GM12878 (cell line): Measurements from ENCODE around the gene PPAT. TPM values are rescaled to one million over a fixed set of nuclear protein-coding genes. Genes with fewer than 3 reads are reported as not detected.

ENCODE experiments used
- ATAC-seq: fragments of 200-7000 bp; cut with Tn5 transposase; 3 replicates; pipeline ENCODE4 v1.9.1; 2020; ENCODE audit warnings: mild to moderate bottlenecking, moderate library complexity
- BruUV-seq: library from RNA; stranded (reverse); fragments of 400-500 nt; replicated peaks from 2 replicates; lab custom pipeline; 2021; lab: Mats Ljungman, UMichigan
- CTCF ChIA-PET: fragments of 300-600 bp; sonication (Branson Sonifier 250); formaldehyde crosslinking; extraction: SDS; loops from one replicate; lab custom pipeline; 2021; ENCODE audit warnings: inconsistent platforms; lab: Yijun Ruan, JAX
- POLR2A ChIA-PET: fragments of 350-600 bp; formaldehyde crosslinking; extraction: SDS; loops from one replicate; lab custom pipeline; 2021; ENCODE audit warnings: inconsistent platforms; lab: Charles Lee
- RAD21 ChIA-PET: fragments of 300-600 bp; sonication (Branson Sonifier 250); formaldehyde crosslinking; loops from one replicate; lab custom pipeline; 2023; ENCODE audit warnings: antibody characterized with exemption; ENCODE audit not compliant: unreplicated experiment; lab: Charles Lee
- SMC1A ChIA-PET: fragments of 300-600 bp; sonication (Branson Sonifier 250); formaldehyde crosslinking; loops from one replicate; lab custom pipeline; 2023; ENCODE audit not compliant: unreplicated experiment, uncharacterized antibody; lab: Charles Lee
- DNase-seq: peaks from one replicate; pipeline ENCODE4 v3.0.0-alpha.2; 2011; ENCODE audit warnings: low read depth, low spot score
- FAIRE-seq: peaks from 3 replicates; lab custom pipeline; 2011; peaks lifted over from hg19 to GRCh38; lab: Jason Lieb, UNC
- H2AFZ ChIP-seq: 2 replicates; pipeline ENCODE4 v1.6.0; 2011; ENCODE audit warnings: low read depth, low read length, control low read depth; ENCODE audit not compliant: control insufficient read depth
- H3K27ac ChIP-seq: 2 replicates; pipeline ENCODE4 v1.5.1; 2011; ENCODE audit warnings: control low read depth; ENCODE audit not compliant: control insufficient read depth, insufficient read depth
- H3K27me3 ChIP-seq, 2 experiments: replicated peaks in 1 of 2; 2 replicates each; pipeline versions ENCODE4 v1.6.0 to v1.6.1; 2011; ENCODE audit warnings: low read length in 1 of 2; ENCODE audit not compliant: control insufficient read depth in 2 of 2, insufficient read depth in 2 of 2
- H3K36me3 ChIP-seq, 2 experiments: 2 replicates each; pipeline ENCODE4 v1.5.1; 2011; ENCODE audit warnings: low read length in 1 of 2; ENCODE audit not compliant: control insufficient read depth in 2 of 2, insufficient read depth in 2 of 2
- H3K4me1 ChIP-seq: 2 replicates; pipeline ENCODE4 v1.6.1; 2011; ENCODE audit warnings: mild to moderate bottlenecking, low read length, moderate library complexity, mixed read lengths; ENCODE audit not compliant: control insufficient read depth, insufficient read depth
- H3K4me2 ChIP-seq: 2 replicates; pipeline ENCODE4 v1.6.0; 2011; ENCODE audit warnings: control low read depth; ENCODE audit not compliant: control insufficient read depth, insufficient read depth
- H3K4me3 ChIP-seq: fragments of 200-600 bp; sonication (generic); 2 replicates; pipeline ENCODE4 v1.5.1; 2016
- H3K79me2 ChIP-seq: 2 replicates; pipeline ENCODE4 v1.6.0; 2011; ENCODE audit warnings: low read length; ENCODE audit not compliant: control insufficient read depth, insufficient read depth
- H3K9ac ChIP-seq: 2 replicates; pipeline ENCODE4 v1.8.0; 2011; ENCODE audit warnings: low read length, control low read depth, mixed read lengths; ENCODE audit not compliant: control insufficient read depth, insufficient read depth
- H3K9me3 ChIP-seq: replicated peaks from 3 replicates; pipeline ENCODE4 v1.5.1; 2011; ENCODE audit warnings: mild to moderate bottlenecking, low read length; ENCODE audit not compliant: control insufficient read depth, insufficient read depth
- H4K20me1 ChIP-seq: 2 replicates; pipeline ENCODE4 v1.6.0; 2011; ENCODE audit not compliant: control insufficient read depth, insufficient read depth
- CEBPB ChIP-seq, 2 experiments: fragments of 150-350 bp in 1 of 2; IDR thresholded peaks; 2 replicates each; pipeline ENCODE4 v1.6.1; 2012 to 2014; ENCODE audit warnings: low read depth in 2 of 2, low read length in 2 of 2, borderline replicate concordance in 1 of 2, inconsistent platforms in 1 of 2
- FOS ChIP-seq: IDR thresholded peaks from 3 replicates; pipeline ENCODE4 v1.6.1; 2011; ENCODE audit warnings: borderline replicate concordance; ENCODE audit not compliant: insufficient read length; ENCODE audit errors: extremely low read depth
- GATAD2B ChIP-seq: fragments of 450-650 bp; conservative IDR thresholded peaks from 2 replicates; pipeline ENCODE4 v1.6.1; 2017; ENCODE audit warnings: low read depth, mild to moderate bottlenecking, moderate library complexity
- HCFC1 ChIP-seq: fragments of 150-350 bp; IDR thresholded peaks from 2 replicates; pipeline ENCODE4 v1.6.1; 2014; ENCODE audit warnings: low read length
- MYB ChIP-seq: fragments of 150-350 bp; IDR thresholded peaks from 2 replicates; pipeline ENCODE4 v1.6.1; 2014; ENCODE audit warnings: mild to moderate bottlenecking, low read depth, low read length, borderline replicate concordance
- NBN ChIP-seq: fragments of 450-650 bp; IDR thresholded peaks from 2 replicates; pipeline ENCODE4 v1.6.1; 2016
- NFYB ChIP-seq: IDR thresholded peaks from 2 replicates; pipeline ENCODE4 v1.6.1; 2011; ENCODE audit warnings: low read depth, mild to moderate bottlenecking, low read length, improper control_type of control experiment, moderate library complexity; ENCODE audit not compliant: insufficient read depth
- ZNF622 ChIP-seq: fragments of 450-650 bp; IDR thresholded peaks from 2 replicates; pipeline ENCODE4 v1.6.1; 2017; ENCODE audit warnings: mild to moderate bottlenecking, inconsistent platforms
- in situ Hi-C: fragments of 300-500 bp; cut with MboI; formaldehyde crosslinking; loops from 9 replicates; pipeline ENCODE4 v1.14.3; 2018; ENCODE audit warnings: mixed read lengths
- intact Hi-C: fragments of 100-400 bp; cut with micrococcal nuclease; formaldehyde crosslinking; loops from one replicate; pipeline ENCODE4 v1.14.2; 2022; ENCODE audit not compliant: unreplicated experiment
- polyA plus RNA-seq, 11 experiments: library from polyadenylated mRNA; depleted of rRNA in 4 of 11; unstranded in 6 of 11; stranded (reverse) in 5 of 11; fragments of >200 nt; fragmentation: Nextera tagmentation in 4 of 11; fragmentation: Illumina TruSeq in 1 of 11; extraction: Ambion mirVana in 4 of 11; extraction: Trizol in 1 of 11; gene quantifications; 1 replicate in 1 of 11; 2 replicates in 10 of 11; pipeline versions ENCODE4 v1.2.1 to v1.2.3, GENCODE V29; 2011 to 2016; ENCODE audit warnings: inconsistent platforms in 2 of 11, missing spikeins in 2 of 11, low read depth in 1 of 11
- total RNA-seq, 4 experiments: library from RNA; depleted of rRNA in 3 of 4; stranded (reverse); fragments of >200 nt in 3 of 4; fragmentation: Illumina TruSeq in 1 of 4; extraction: Trizol in 1 of 4; gene quantifications; 2 replicates each; pipeline versions ENCODE4 v1.2.1 to v1.2.3, GENCODE V29; 2013 to 2021

The PPAT gene
- total and polyA plus RNA-seq, 10 of the 15 experiments (the other 5 are each of a cell fraction or from before 2014, with no cell fraction given) = 24.9 to 50.7 (median 38.0) TPM

DNA sequence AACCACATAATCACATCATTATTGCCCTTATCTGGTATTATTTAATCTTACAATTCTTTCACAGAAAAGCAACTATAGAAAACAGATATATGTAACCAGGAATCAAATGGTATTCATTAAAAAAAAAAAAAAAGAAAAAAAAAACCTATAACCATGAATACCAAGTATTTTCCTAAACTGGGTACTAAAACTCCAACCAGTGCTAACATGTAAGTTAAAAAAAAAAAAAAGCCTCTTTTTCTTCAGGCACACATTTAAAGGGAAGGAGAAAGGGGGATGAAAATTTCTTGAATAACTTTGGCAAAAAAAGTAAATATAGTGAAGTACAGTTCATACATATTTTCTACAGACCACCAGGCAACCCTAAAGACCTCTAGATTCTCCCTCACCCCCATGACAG lies 2.1 kb downstream of the PPAT start:
- in situ Hi-C loops = no loop called here
- H2AFZ ChIP-seq = no peak overlapping the region; the same call in none of the 2 replicates
- no peak for DNase-seq
- ChIA-PET RAD21 (interaction anchor here (0.7 to 4.1 kb wide), 2 partner anchors 8 to 28 kb away, joined by 3 to 41 read pairs; no protein-coding TSS in a partner anchor), POLR2A (interaction anchor here (0.7 to 4.0 kb wide), 5 partner anchors 9 to 62 kb away, joined by 3 to 26 read pairs (median 5); partner anchors contain the start of gene AASDH), SMC1A (interaction anchor here (1.0 to 4.7 kb wide), 5 partner anchors 9 to 403 kb away, joined by 3 to 48 read pairs (median 6); no protein-coding TSS in a partner anchor), CTCF (interaction anchor here (9.0 kb wide), 1 partner anchor 10 kb away, joined by 89 read pairs; no protein-coding TSS in a partner anchor)
- intact Hi-C loops = loop anchor here (10.0 kb wide), 1 partner anchor 888 kb away; the partner anchor contains the start of gene CLOCK
- BruUV-seq = no TSS peak
- H3K4me3 ChIP-seq = peak overlapping the region; percentile 82
- H3K9me3 ChIP-seq = no peaks in the 10 kb centered on the region
- no peak overlapping the region; the same call in 1 of the 2 replicates for H3K27ac ChIP-seq
- peak overlapping the region; percentile 78 for H3K4me2 ChIP-seq
- no peaks in the 10 kb centered on the region; a peak in 1 of 4 replicates for H3K36me3 ChIP-seq
- no peaks in the 10 kb centered on the region for H4K20me1 ChIP-seq
- peaks cover 92% of the 10 kb centered on the region for H3K79me2 ChIP-seq
- peak overlapping the region; percentile 93; the same call in 1 of the 2 replicates for H3K9ac ChIP-seq
- H3K4me1 ChIP-seq = no peaks in the 10 kb centered on the region
- ATAC-seq = no peak
- no peak for FAIRE-seq
- no peak for TF ChIP-seq FOS
- TF ChIP-seq ZNF622 = no peak
- TF ChIP-seq CEBPB (IDR thresholded peaks at IDR 0.05; ENCODE audit: borderline replicate concordance in 1 of 2, low read depth in 2 of 2, low read length in 2 of 2) = no peak
- no peak for TF ChIP-seq HCFC1
- TF ChIP-seq NFYB = no peak
- TF ChIP-seq NBN = no peak
- TF ChIP-seq GATAD2B = no peak
- TF ChIP-seq MYB = no peak
- H3K27me3 ChIP-seq = no peaks in the 10 kb centered on the region
